ENCODE data around the gene MAGEB4.

DNA sequence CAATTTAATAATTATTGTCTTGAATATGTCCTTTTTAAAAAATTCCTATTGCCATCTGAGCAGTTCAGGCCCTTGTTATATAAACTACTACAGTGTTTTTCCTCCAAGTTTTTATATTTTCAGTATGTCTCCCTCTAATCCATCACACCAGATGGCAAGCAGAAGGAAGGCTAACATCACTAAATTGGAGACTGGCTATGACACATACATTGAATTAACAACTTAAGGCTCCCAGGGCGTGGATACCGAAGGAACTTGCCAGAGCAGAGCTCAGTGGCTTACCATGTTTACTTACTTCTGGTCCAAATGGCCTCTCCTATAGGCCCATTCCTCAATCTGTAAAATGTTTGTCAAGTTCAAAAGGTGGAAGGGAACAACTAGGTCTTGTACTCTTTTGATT, 18.1 kb downstream of the MAGEB4 start:
- TF ChIP-seq, protein P1, sequence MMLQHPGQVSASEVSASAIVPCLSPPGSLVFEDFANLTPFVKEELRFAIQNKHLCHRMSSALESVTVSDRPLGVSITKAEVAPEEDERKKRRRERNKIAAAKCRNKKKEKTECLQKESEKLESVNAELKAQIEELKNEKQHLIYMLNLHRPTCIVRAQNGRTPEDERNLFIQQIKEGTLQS (CRISPR knock-in tag; conservative IDR thresholded peaks at IDR 0.05): no peak
- TF ChIP-seq, protein P2, sequence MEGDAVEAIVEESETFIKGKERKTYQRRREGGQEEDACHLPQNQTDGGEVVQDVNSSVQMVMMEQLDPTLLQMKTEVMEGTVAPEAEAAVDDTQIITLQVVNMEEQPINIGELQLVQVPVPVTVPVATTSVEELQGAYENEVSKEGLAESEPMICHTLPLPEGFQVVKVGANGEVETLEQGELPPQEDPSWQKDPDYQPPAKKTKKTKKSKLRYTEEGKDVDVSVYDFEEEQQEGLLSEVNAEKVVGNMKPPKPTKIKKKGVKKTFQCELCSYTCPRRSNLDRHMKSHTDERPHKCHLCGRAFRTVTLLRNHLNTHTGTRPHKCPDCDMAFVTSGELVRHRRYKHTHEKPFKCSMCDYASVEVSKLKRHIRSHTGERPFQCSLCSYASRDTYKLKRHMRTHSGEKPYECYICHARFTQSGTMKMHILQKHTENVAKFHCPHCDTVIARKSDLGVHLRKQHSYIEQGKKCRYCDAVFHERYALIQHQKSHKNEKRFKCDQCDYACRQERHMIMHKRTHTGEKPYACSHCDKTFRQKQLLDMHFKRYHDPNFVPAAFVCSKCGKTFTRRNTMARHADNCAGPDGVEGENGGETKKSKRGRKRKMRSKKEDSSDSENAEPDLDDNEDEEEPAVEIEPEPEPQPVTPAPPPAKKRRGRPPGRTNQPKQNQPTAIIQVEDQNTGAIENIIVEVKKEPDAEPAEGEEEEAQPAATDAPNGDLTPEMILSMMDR (IDR thresholded peaks at IDR 0.05): no peak
- TF ChIP-seq, protein P3, sequence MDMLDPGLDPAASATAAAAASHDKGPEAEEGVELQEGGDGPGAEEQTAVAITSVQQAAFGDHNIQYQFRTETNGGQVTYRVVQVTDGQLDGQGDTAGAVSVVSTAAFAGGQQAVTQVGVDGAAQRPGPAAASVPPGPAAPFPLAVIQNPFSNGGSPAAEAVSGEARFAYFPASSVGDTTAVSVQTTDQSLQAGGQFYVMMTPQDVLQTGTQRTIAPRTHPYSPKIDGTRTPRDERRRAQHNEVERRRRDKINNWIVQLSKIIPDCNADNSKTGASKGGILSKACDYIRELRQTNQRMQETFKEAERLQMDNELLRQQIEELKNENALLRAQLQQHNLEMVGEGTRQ (CRISPR knock-in tag; IDR thresholded peaks at IDR 0.05): no peak
